Neuronal stem cell (in vitro differentiated cells): ENCODE results near the gene MORC1.

ENCODE experiments used
- DNase-seq: peaks from one replicate; pipeline ENCODE4 v3.0.0-alpha.2; 2013; ENCODE audit warnings: low spot score
- H2AFZ ChIP-seq: one replicate; pipeline ENCODE4 v1.6.1; 2013; ENCODE audit warnings: mild to moderate bottlenecking, low read length, inconsistent platforms
- H2AK5ac ChIP-seq: 2 replicates; pipeline ENCODE4 v1.6.1; 2013; ENCODE audit warnings: low read depth, mild to moderate bottlenecking, inconsistent platforms, low read length, moderate library complexity, mixed read lengths
- H2BK120ac ChIP-seq: 2 replicates; pipeline ENCODE4 v1.6.1; 2013; ENCODE audit warnings: low read depth, mild to moderate bottlenecking, inconsistent platforms, low read length, moderate library complexity, mixed read lengths
- H2BK12ac ChIP-seq: one replicate; pipeline ENCODE4 v1.6.1; 2013; ENCODE audit warnings: low read length, inconsistent platforms
- H2BK15ac ChIP-seq: 2 replicates; pipeline ENCODE4 v1.6.1; 2013; ENCODE audit warnings: mild to moderate bottlenecking, low read length, inconsistent platforms, mixed read lengths
- H2BK5ac ChIP-seq: one replicate; pipeline ENCODE4 v1.6.1; 2013; ENCODE audit warnings: inconsistent platforms, mild to moderate bottlenecking, low read length, moderate library complexity
- H3K14ac ChIP-seq: one replicate; pipeline ENCODE4 v1.6.1; 2013; ENCODE audit warnings: low read length, inconsistent platforms
- H3K18ac ChIP-seq: 2 replicates; pipeline ENCODE4 v1.6.1; 2013; ENCODE audit warnings: low read length, inconsistent platforms
- H3K23ac ChIP-seq: 2 replicates; pipeline ENCODE4 v1.6.1; 2013; ENCODE audit warnings: low read depth, mild to moderate bottlenecking, mixed read lengths, low read length, inconsistent platforms; ENCODE audit not compliant: poor library complexity
- H3K27ac ChIP-seq: replicated peaks from 3 replicates; pipeline ENCODE4 v1.5.1; 2013; ENCODE audit warnings: low read length, inconsistent platforms
- H3K27me3 ChIP-seq, 3 experiments: 2 replicates each; pipeline ENCODE4 v1.6.1; 2013; ENCODE audit warnings: low read length in 3 of 3, mild to moderate bottlenecking in 2 of 3, inconsistent platforms in 1 of 3, low read depth in 1 of 3, mixed read lengths in 1 of 3, moderate library complexity in 1 of 3; ENCODE audit not compliant: control insufficient read depth in 3 of 3, insufficient read depth in 3 of 3
- H3K36me3 ChIP-seq, 2 donors: replicated peaks in 1 of 2; 2 replicates each; pipeline ENCODE4 v1.6.1; 2013; ENCODE audit warnings: low read length in 2 of 2; ENCODE audit not compliant: control insufficient read depth in 2 of 2, insufficient read depth in 2 of 2
- H3K4ac ChIP-seq: 2 replicates; pipeline ENCODE4 v1.6.1; 2013; ENCODE audit warnings: inconsistent platforms, mild to moderate bottlenecking, low read length, moderate library complexity
- H3K4me1 ChIP-seq, 2 donors: 1 replicate in 1 of 2; 2 replicates in 1 of 2; pipeline ENCODE4 v1.6.1; 2013; ENCODE audit warnings: low read length in 2 of 2, low read depth in 1 of 2; ENCODE audit not compliant: control insufficient read depth in 2 of 2, insufficient read depth in 1 of 2
- H3K4me2 ChIP-seq: one replicate; pipeline ENCODE4 v1.6.1; 2013; ENCODE audit warnings: mild to moderate bottlenecking, low read length, inconsistent platforms; ENCODE audit not compliant: insufficient read depth, poor library complexity, severe bottlenecking
- H3K4me3 ChIP-seq, 2 donors: 2 replicates each; pipeline ENCODE4 v1.5.1; 2013; ENCODE audit warnings: low read length in 2 of 2, mild to moderate bottlenecking in 2 of 2, inconsistent platforms in 1 of 2, moderate library complexity in 1 of 2
- H3K79me1 ChIP-seq: one replicate; pipeline ENCODE4 v1.6.1; 2013; ENCODE audit warnings: low read depth, mild to moderate bottlenecking, inconsistent platforms, low read length, moderate library complexity
- H3K9ac ChIP-seq: one replicate; pipeline ENCODE4 v1.6.1; 2013; ENCODE audit warnings: mild to moderate bottlenecking, low read depth, low read length, inconsistent platforms; ENCODE audit not compliant: poor library complexity
- H3K9me3 ChIP-seq, 2 donors: replicated peaks in 1 of 2; 2 replicates each; pipeline versions ENCODE3 to v1.6.1; 2013; ENCODE audit warnings: low read length in 2 of 2, mild to moderate bottlenecking in 2 of 2, inconsistent platforms in 1 of 2, low read depth in 1 of 2, mixed read lengths in 1 of 2, moderate library complexity in 1 of 2; ENCODE audit not compliant: control insufficient read depth in 2 of 2, insufficient read depth in 1 of 2
- H4K8ac ChIP-seq: one replicate; pipeline ENCODE4 v1.6.1; 2013; ENCODE audit warnings: low read depth, mild to moderate bottlenecking, inconsistent platforms, low read length, moderate library complexity
- H4K91ac ChIP-seq: one replicate; pipeline ENCODE4 v1.6.1; 2013; ENCODE audit warnings: low read length, low read depth, mild to moderate bottlenecking, inconsistent platforms; ENCODE audit not compliant: poor library complexity
- WGBS, 2 donors: extraction: QIAGEN DNeasy Blood & Tissue Kit; methylation state at CpG; one replicate each; pipeline ENCODE4 v1.1.7; 2013; ENCODE audit warnings: missing lambda C conversion rate in 2 of 2, mixed read lengths in 1 of 2; ENCODE audit not compliant: insufficient read length in 2 of 2, insufficient replicate concordance in 1 of 2; ENCODE audit errors: extremely low coverage in 2 of 2; 5-methylcytosine and 5-hydroxymethylcytosine counted together

The MORC1 gene

GRCh38 chr3:108946292-108947285 lies 171.3 kb downstream of the MORC1 start:
- Histone ChIP-seq H2AFZ (no peak overlapping the region), H3K36me3 (no peaks in the 10 kb centered on the region), H2AK5ac (no peak overlapping the region), H3K9ac (no peak overlapping the region), H3K4me2 (no peak overlapping the region), H2BK15ac (no peak overlapping the region), H3K27ac (no peak overlapping the region), H3K18ac (no peak overlapping the region), H3K27me3 (no peaks in the 10 kb centered on the region), H2BK5ac (no peak overlapping the region), H2BK12ac (no peak overlapping the region), H3K14ac (no peak overlapping the region), H3K9me3 (no peaks in the 10 kb centered on the region), H4K91ac (no peak overlapping the region), H3K4me3 (no peak overlapping the region), H3K4ac (no peak overlapping the region), H3K23ac (no peak overlapping the region), H3K79me1 (no peaks in the 10 kb centered on the region), H3K4me1 (no peaks in the 10 kb centered on the region), H4K8ac (no peak overlapping the region), H2BK120ac (no peak overlapping the region)
- no peak for DNase-seq
- WGBS, 2 donors, result no CpG with 5 or more reads among the region's 11 CpGs

- Histone ChIP-seq H3K79me1 (no peaks in the 10 kb centered on the region), H3K4me2 (no peak overlapping the region), H3K4me1 (no peaks in the 10 kb centered on the region), H3K4ac (no peak overlapping the region), H3K27ac (no peak overlapping the region), H3K9me3 (no peaks in the 10 kb centered on the region), H4K8ac (no peak overlapping the region), H3K36me3 (no peaks in the 10 kb centered on the region), H2AFZ (no peak overlapping the region), H3K4me3 (no peak overlapping the region), H2BK120ac (no peak overlapping the region), H2BK12ac (no peak overlapping the region), H3K27me3 (no peaks in the 10 kb centered on the region), H2BK15ac (no peak overlapping the region), H3K9ac (no peak overlapping the region), H3K14ac (no peak overlapping the region), H4K91ac (no peak overlapping the region), H3K23ac (no peak overlapping the region), H3K18ac (no peak overlapping the region), H2AK5ac (no peak overlapping the region), H2BK5ac (no peak overlapping the region)
- no CpG with 5 or more reads among the region's 5 CpGs for WGBS, 2 donors
- no peak for DNase-seq
Observed at GRCh38 chr3:108940568-108941263, 177.2 kb downstream of the MORC1 start.

- Histone ChIP-seq H3K4me2 (no peak overlapping the region), H3K4ac (no peak overlapping the region), H3K36me3 (no peaks in the 10 kb centered on the region), H3K4me3 (no peak overlapping the region), H3K18ac (no peak overlapping the region), H2AFZ (no peak overlapping the region), H3K27ac (no peak overlapping the region), H2AK5ac (no peak overlapping the region), H2BK5ac (no peak overlapping the region), H2BK120ac (no peak overlapping the region), H3K14ac (no peak overlapping the region), H3K9ac (no peak overlapping the region), H3K9me3 (no peaks in the 10 kb centered on the region), H2BK12ac (no peak overlapping the region), H2BK15ac (no peak overlapping the region), H3K23ac (no peak overlapping the region), H4K91ac (no peak overlapping the region), H3K27me3 (no peaks in the 10 kb centered on the region), H3K79me1 (no peaks in the 10 kb centered on the region), H3K4me1 (no peaks in the 10 kb centered on the region), H4K8ac (no peak overlapping the region)
- no CpG with 5 or more reads among the region's 4 CpGs for WGBS, 2 donors
- DNase-seq, result no peak
Observed at GRCh38 chr3:108940166-108940565, 177.8 kb downstream of the MORC1 start.
